Stimulated activated effector memory CD8-positive, alpha-beta T cell treated with anti-CD3 and anti-CD28 coated beads, Interleukin-12 subunit alpha, Interleukin-12 subunit beta, amount 100 ng/mL, for 72 hours (primary cell): ENCODE results near the gene MYBBP1A.
"Not testable (repeated sequence)": the region's sequence is repeated elsewhere in the genome, so short reads cannot be mapped to it uniquely, and the experiment has no call there.

Source experiments
- ATAC-seq: fragments of 150-1000 bp; cut with Tn5 transposase; 2 replicates; pipeline ENCODE4 v1.10.0; 2021
- DNase-seq, 2 donors: peaks; one replicate each; pipeline ENCODE4 v3.0.0; 2021 to 2022; ENCODE audit warnings: low spot score in 2 of 2
- H3K27ac Mint-ChIP-seq: one replicate; pipeline ENCODE4 v1.8.0; 2022; ENCODE audit warnings: mild to moderate bottlenecking, mixed read lengths
- H3K36me3 Mint-ChIP-seq: one replicate; pipeline ENCODE4 v1.8.0; 2022; ENCODE audit warnings: mild to moderate bottlenecking, mixed read lengths
- H3K4me1 Mint-ChIP-seq: one replicate; pipeline ENCODE4 v1.8.0; 2022; ENCODE audit warnings: mixed read lengths
- H3K4me3 Mint-ChIP-seq: one replicate; pipeline ENCODE4 v1.8.0; 2022; ENCODE audit warnings: mild to moderate bottlenecking, mixed read lengths
- H3K9me3 Mint-ChIP-seq: one replicate; pipeline ENCODE4 v1.8.0; 2022; ENCODE audit warnings: mixed read lengths

MYBBP1A gene

GRCh38 chr17:4594406-4594805 lies 39.2 kb upstream of the MYBBP1A start:
- H3K9me3 Mint-ChIP-seq, result no peaks in the 10 kb centered on the region
- ATAC-seq (no peak), DNase-seq (no peak)
- H3K27ac Mint-ChIP-seq, result no peak overlapping the region
- no peak overlapping the region for H3K4me3 Mint-ChIP-seq
- H3K36me3 Mint-ChIP-seq, result no peaks in the 10 kb centered on the region
- H3K4me1 Mint-ChIP-seq, result peaks cover 6% of the 10 kb centered on the region

GRCh38 chr17:4593021-4593421 lies 37.8 kb upstream of the MYBBP1A start:
- H3K4me1 Mint-ChIP-seq, result peaks cover 6% of the 10 kb centered on the region
- no peaks in the 10 kb centered on the region for H3K9me3 Mint-ChIP-seq
- no peak for DNase-seq
- H3K27ac Mint-ChIP-seq, result no peak overlapping the region
- no peak overlapping the region for H3K4me3 Mint-ChIP-seq
- no peaks in the 10 kb centered on the region for H3K36me3 Mint-ChIP-seq
- no peak for ATAC-seq

GRCh38 chr17:4592240-4593005 lies 37.2 kb upstream of the MYBBP1A start:
- no peak for ATAC-seq
- no peak for DNase-seq
- H3K36me3 Mint-ChIP-seq, result no peaks in the 10 kb centered on the region
- peaks cover 6% of the 10 kb centered on the region for H3K4me1 Mint-ChIP-seq
- H3K4me3 Mint-ChIP-seq, result no peak overlapping the region
- no peaks in the 10 kb centered on the region for H3K9me3 Mint-ChIP-seq
- H3K27ac Mint-ChIP-seq, result no peak overlapping the region

GRCh38 chr17:4591529-4591928 lies 36.3 kb upstream of the MYBBP1A start:
- no peaks in the 10 kb centered on the region for H3K36me3 Mint-ChIP-seq
- ATAC-seq (no peak), DNase-seq (no peak)
- H3K9me3 Mint-ChIP-seq, result no peaks in the 10 kb centered on the region
- peaks cover 6% of the 10 kb centered on the region for H3K4me1 Mint-ChIP-seq
- no peak overlapping the region for H3K4me3 Mint-ChIP-seq
- no peak overlapping the region for H3K27ac Mint-ChIP-seq

GRCh38 chr17:4590981-4591453 lies 35.8 kb upstream of the MYBBP1A start:
- no peak for ATAC-seq

GRCh38 chr17:4590042-4590441 lies 34.9 kb upstream of the MYBBP1A start:
- not testable (repeated sequence) for H3K27ac Mint-ChIP-seq, ATAC-seq, H3K9me3 Mint-ChIP-seq, H3K4me1 Mint-ChIP-seq, DNase-seq, H3K4me3 Mint-ChIP-seq, H3K36me3 Mint-ChIP-seq

More at GRCh38 chr17:4590981-4591453, 35.8 kb upstream of the MYBBP1A start:
- no peaks in the 10 kb centered on the region for H3K9me3 Mint-ChIP-seq
- H3K27ac Mint-ChIP-seq, result no peak overlapping the region
- H3K4me1 Mint-ChIP-seq, result peaks cover 6% of the 10 kb centered on the region
- no peak overlapping the region for H3K4me3 Mint-ChIP-seq
- DNase-seq, result no peak
- H3K36me3 Mint-ChIP-seq, result no peaks in the 10 kb centered on the region

GRCh38 chr17:4588898-4589625 lies 33.9 kb upstream of the MYBBP1A start:
- no peak overlapping the region for H3K4me3 Mint-ChIP-seq
- H3K27ac Mint-ChIP-seq, result no peak overlapping the region
- no peaks in the 10 kb centered on the region for H3K9me3 Mint-ChIP-seq
- H3K4me1 Mint-ChIP-seq, result peaks cover 5% of the 10 kb centered on the region
- DNase-seq (no peak), ATAC-seq (no peak)
- no peaks in the 10 kb centered on the region for H3K36me3 Mint-ChIP-seq

GRCh38 chr17:4588391-4588790 lies 33.2 kb upstream of the MYBBP1A start:
- DNase-seq, result no peak
- Mint-ChIP-seq H3K27ac (no peak overlapping the region), H3K9me3 (no peaks in the 10 kb centered on the region), H3K4me3 (no peak overlapping the region), H3K4me1 (peaks cover 5% of the 10 kb centered on the region), H3K36me3 (no peaks in the 10 kb centered on the region)
- ATAC-seq, result no peak

- Mint-ChIP-seq H3K4me3 (no peak overlapping the region), H3K36me3 (no peaks in the 10 kb centered on the region), H3K9me3 (no peaks in the 10 kb centered on the region), H3K4me1 (peaks cover 5% of the 10 kb centered on the region), H3K27ac (no peak overlapping the region)
- no peak for ATAC-seq
- no peak for DNase-seq
Observed at GRCh38 chr17:4587803-4588202, 32.6 kb upstream of the MYBBP1A start.

- no peaks in the 10 kb centered on the region for H3K9me3 Mint-ChIP-seq
- peak; percentile 6 for ATAC-seq
Observed at GRCh38 chr17:4587195-4587594, 32.0 kb upstream of the MYBBP1A start.

GRCh38 chr17:4586043-4586442 lies 30.9 kb upstream of the MYBBP1A start:
- H3K4me3 Mint-ChIP-seq, result no peak overlapping the region
- H3K4me1 Mint-ChIP-seq, result peaks cover 5% of the 10 kb centered on the region
- no peak overlapping the region for H3K27ac Mint-ChIP-seq
- H3K9me3 Mint-ChIP-seq, result no peaks in the 10 kb centered on the region
- H3K36me3 Mint-ChIP-seq, result no peaks in the 10 kb centered on the region
- ATAC-seq, result no peak
- DNase-seq, result no peak

More at GRCh38 chr17:4587195-4587594, 32.0 kb upstream of the MYBBP1A start:
- Mint-ChIP-seq H3K4me1 (peaks cover 5% of the 10 kb centered on the region), H3K27ac (no peak overlapping the region), H3K4me3 (no peak overlapping the region), H3K36me3 (no peaks in the 10 kb centered on the region)
- no peak for DNase-seq

GRCh38 chr17:4585638-4585994 lies 30.4 kb upstream of the MYBBP1A start:
- H3K27ac Mint-ChIP-seq, result no peak overlapping the region

GRCh38 chr17:4584917-4585637 lies 29.9 kb upstream of the MYBBP1A start:
- no peak for DNase-seq
- Mint-ChIP-seq H3K4me1 (peaks cover 5% of the 10 kb centered on the region), H3K9me3 (no peaks in the 10 kb centered on the region), H3K4me3 (peak overlapping the region; percentile 39), H3K27ac (no peak overlapping the region), H3K36me3 (no peaks in the 10 kb centered on the region)
- ATAC-seq, result no peak

More at GRCh38 chr17:4585638-4585994, 30.4 kb upstream of the MYBBP1A start:
- peaks cover 5% of the 10 kb centered on the region for H3K4me1 Mint-ChIP-seq
- no peaks in the 10 kb centered on the region for H3K36me3 Mint-ChIP-seq
- ATAC-seq (no peak), DNase-seq (no peak)
- H3K9me3 Mint-ChIP-seq, result no peaks in the 10 kb centered on the region
- H3K4me3 Mint-ChIP-seq, result peak overlapping the region; percentile 39

GRCh38 chr17:4584101-4584916 lies 29.1 kb upstream of the MYBBP1A start, which contains the start of gene SMTNL2:
Gene SMTNL2, plus strand, starts transcription at chr17:4584529. Its CDS starts 77 bp downstream, at chr17:4584606.
- Mint-ChIP-seq H3K4me3 (peak within 1 kb of the TSS; percentile 54), H3K36me3 (no peaks in the 10 kb centered on the region), H3K4me1 (peaks cover 5% of the 10 kb centered on the region), H3K9me3 (no peaks in the 10 kb centered on the region), H3K27ac (no peak within 1 kb of the TSS)
- DNase-seq, result no peak
- ATAC-seq, result peak; percentile 43

GRCh38 chr17:4583782-4584100 lies 28.6 kb upstream of the MYBBP1A start:
- peak; percentile 27 for ATAC-seq
- peak overlapping the region; percentile 54 for H3K4me3 Mint-ChIP-seq

More at GRCh38 chr17:4583782-4584100, 28.6 kb upstream of the MYBBP1A start:
- no peaks in the 10 kb centered on the region for H3K36me3 Mint-ChIP-seq
- H3K4me1 Mint-ChIP-seq, result peaks cover 5% of the 10 kb centered on the region
- H3K9me3 Mint-ChIP-seq, result no peaks in the 10 kb centered on the region
- DNase-seq, result no peak
- H3K27ac Mint-ChIP-seq, result no peak overlapping the region
